Right atrium auricular region (tissue), 2 donors: Measurements from ENCODE around the gene TOMM70. TPM values are rescaled to one million over a fixed set of nuclear protein-coding genes. Genes with fewer than 3 reads are reported as not detected.
"Not testable (repeated sequence)": the region's sequence is repeated elsewhere in the genome, so short reads cannot be mapped to it uniquely, and the experiment has no call there.

ENCODE experiments used
- DNase-seq: peaks from one replicate; pipeline ENCODE4 v3.0.0-alpha.2; 2019; ENCODE audit warnings: low spot score
- H3K27ac ChIP-seq, 2 donors: fragments of 200-600 bp; sonication (generic); 1 replicate in 1 of 2; 2 replicates in 1 of 2; pipeline ENCODE4 v1.5.1; 2016 to 2019
- H3K27me3 ChIP-seq, 2 donors: fragments of 200-600 bp; sonication (generic); one replicate each; pipeline versions ENCODE4 v1.5.1 to v1.6.0; 2017 to 2019
- H3K36me3 ChIP-seq: fragments of 200-600 bp; sonication (generic); one replicate; pipeline ENCODE4 v1.5.1; 2016
- H3K4me1 ChIP-seq, 2 donors: fragments of 200-600 bp; sonication (generic); one replicate each; pipeline versions ENCODE4 v1.5.1 to v1.6.0; 2017 to 2019
- H3K4me3 ChIP-seq, 2 donors: fragments of 200-600 bp; sonication (generic); 1 replicate in 1 of 2; 2 replicates in 1 of 2; pipeline ENCODE4 v1.5.1; 2017 to 2019; ENCODE audit warnings: mild to moderate bottlenecking in 1 of 2, moderate library complexity in 1 of 2
- H3K9me3 ChIP-seq, 2 donors: fragments of 200-600 bp; sonication (generic); one replicate each; pipeline ENCODE4 v1.5.1; 2019
- CTCF ChIP-seq, 2 donors: fragments of 200-600 bp; sonication (generic); IDR thresholded peaks; one replicate each; pipeline ENCODE4 v1.5.1; 2019; ENCODE audit warnings: antibody characterized with exemption in 2 of 2
- total RNA-seq, 2 donors: library from RNA; depleted of rRNA; stranded (reverse); fragments of >200 nt; gene quantifications; one replicate each; pipeline ENCODE4 v1.1.0, GENCODE V29; 2016

TOMM70 gene
- total RNA-seq, 2 donors from 2014 or later, result 29.7 to 44.2 TPM

- DNase-seq, result no peak
- Histone ChIP-seq H3K4me1 (no peaks in the 10 kb centered on the region), H3K27me3 (no peaks in the 10 kb centered on the region), H3K27ac (no peak overlapping the region), H3K4me3 (no peak overlapping the region), H3K36me3 (peaks cover 47% of the 10 kb centered on the region), H3K9me3 (peaks cover 0 to 6% of the 10 kb centered on the region in 2 donors)
- no peak for TF ChIP-seq CTCF (IDR thresholded peaks at IDR 0.05)
Measured at GRCh38 chr3:100360757-100361496, 40.0 kb downstream of the TOMM70 start.

- Histone ChIP-seq H3K4me3 (no peak overlapping the region), H3K4me1 (no peaks in the 10 kb centered on the region), H3K36me3 (peaks cover 44% of the 10 kb centered on the region), H3K27ac (no peak overlapping the region), H3K27me3 (no peaks in the 10 kb centered on the region), H3K9me3 (peaks cover 0 to 6% of the 10 kb centered on the region in 2 donors)
- no peak for DNase-seq
- TF ChIP-seq CTCF (IDR thresholded peaks at IDR 0.05), result no peak
Measured at GRCh38 chr3:100359035-100359434, 41.9 kb downstream of the TOMM70 start.

GRCh38 chr3:100358413-100358812, 42.5 kb downstream of the TOMM70 start:
- DNase-seq, result no peak
- no peak overlapping the region for H3K4me3 ChIP-seq
- no peaks in the 10 kb centered on the region for H3K4me1 ChIP-seq
- peaks cover 0 to 6% of the 10 kb centered on the region in 2 donors for H3K9me3 ChIP-seq
- TF ChIP-seq CTCF (IDR thresholded peaks at IDR 0.05), result no peak
- H3K27ac ChIP-seq, result no peak overlapping the region
- H3K36me3 ChIP-seq, result peaks cover 43% of the 10 kb centered on the region
- H3K27me3 ChIP-seq, result no peaks in the 10 kb centered on the region

- no peak overlapping the region for H3K27ac ChIP-seq
- no peaks in the 10 kb centered on the region for H3K4me1 ChIP-seq
- H3K4me3 ChIP-seq, result no peak overlapping the region
- no peak for TF ChIP-seq CTCF (IDR thresholded peaks at IDR 0.05)
- no peak for DNase-seq
- H3K27me3 ChIP-seq, result no peaks in the 10 kb centered on the region
- H3K36me3 ChIP-seq, result peaks cover 49% of the 10 kb centered on the region
- H3K9me3 ChIP-seq, result no peaks in the 10 kb centered on the region
Measured at GRCh38 chr3:100354850-100355249, 46.0 kb downstream of the TOMM70 start.

GRCh38 chr3:100352296-100353231, 48.3 kb downstream of the TOMM70 start:
- Histone ChIP-seq H3K4me3 (no peak overlapping the region), H3K27ac (no peak overlapping the region), H3K27me3 (no peaks in the 10 kb centered on the region), H3K9me3 (no peaks in the 10 kb centered on the region), H3K36me3 (peaks cover 68% of the 10 kb centered on the region), H3K4me1 (no peaks in the 10 kb centered on the region)
- no peak for TF ChIP-seq CTCF (IDR thresholded peaks at IDR 0.05)
- DNase-seq, result no peak

- not testable (repeated sequence) for H3K4me3 ChIP-seq, H3K9me3 ChIP-seq, H3K27ac ChIP-seq, H3K4me1 ChIP-seq, H3K27me3 ChIP-seq, DNase-seq
- H3K36me3 ChIP-seq, result peaks cover 64% of the 10 kb centered on the region
Measured at GRCh38 chr3:100351770-100352169, 49.1 kb downstream of the TOMM70 start.
